Testis (tissue), 2 donors: Measurements from ENCODE around the gene GFRA1.

Experiments
- CTCF ChIP-seq, 3 experiments: fragments of 450-650 bp in 2 of 3; fragments of 200-600 bp in 1 of 3; sonication (generic) in 1 of 3; IDR thresholded peaks; one replicate each; pipeline ENCODE4 v1.5.1; 2016 to 2019; ENCODE audit warnings: antibody characterized with exemption in 3 of 3, mild to moderate bottlenecking in 2 of 3, moderate library complexity in 1 of 3
- POLR2A ChIP-seq: fragments of 450-650 bp; IDR thresholded peaks from one replicate; pipeline ENCODE4 v1.6.1; 2017; ENCODE audit warnings: antibody characterized with exemption, mild to moderate bottlenecking, moderate library complexity

DNA sequence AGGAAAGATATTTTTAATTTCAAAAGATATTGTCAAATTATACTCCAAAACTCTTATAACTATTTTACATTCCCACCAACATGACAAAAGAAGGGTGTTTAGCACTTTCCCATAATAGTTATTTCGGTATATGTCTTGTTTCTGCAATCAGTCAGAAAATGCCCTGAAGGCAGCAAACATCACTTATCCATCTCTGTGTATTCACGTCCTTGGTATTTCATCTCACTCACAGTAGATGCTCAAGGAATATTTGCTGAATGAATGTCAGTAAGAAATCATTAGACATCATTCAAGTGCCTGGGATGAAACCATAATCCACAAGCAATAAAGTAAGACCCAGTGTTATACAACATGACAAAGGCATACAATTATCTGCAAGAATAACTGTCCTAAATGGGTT, 112.7 kb downstream of the GFRA1 start:
- TF ChIP-seq POLR2A (no peak), CTCF (IDR thresholded peaks at IDR 0.05) (no peak)
